GM23248 (cell line): ENCODE data around the gene TMEM100. TPM values are rescaled to one million over a fixed set of nuclear protein-coding genes. Genes with fewer than 3 reads are reported as not detected.
A peak's percentile ranks its signal among the peaks of the same experiment; 100 is the strongest.

Experiments used
- DNase-seq: peaks from one replicate; pipeline ENCODE4 v3.0.0-alpha.2; 2015
- H2AFZ ChIP-seq: fragments of 200-600 bp; sonication (generic); 2 replicates; pipeline ENCODE4 v1.6.1; 2016; ENCODE audit warnings: antibody characterized with exemption
- H3F3A ChIP-seq: fragments of 200-600 bp; sonication (generic); 2 replicates; pipeline ENCODE4 v1.6.1; 2016; ENCODE audit warnings: mild to moderate bottlenecking, antibody characterized with exemption, mixed run types; ENCODE audit not compliant: insufficient read depth
- H3K27ac ChIP-seq: fragments of 200-600 bp; sonication (generic); 2 replicates; pipeline ENCODE4 v1.5.1; 2016; ENCODE audit warnings: mild to moderate bottlenecking
- H3K27me3 ChIP-seq: fragments of 200-600 bp; sonication (generic); replicated peaks from 2 replicates; pipeline ENCODE4 v1.6.1; 2016; ENCODE audit warnings: mild to moderate bottlenecking; ENCODE audit not compliant: insufficient read depth
- H3K36me3 ChIP-seq: fragments of 200-600 bp; sonication (generic); 2 replicates; pipeline ENCODE4 v1.6.1; 2016; ENCODE audit warnings: low read depth, mild to moderate bottlenecking
- H3K4me1 ChIP-seq: fragments of 200-600 bp; sonication (generic); 2 replicates; pipeline ENCODE4 v1.6.1; 2016; ENCODE audit warnings: mild to moderate bottlenecking; ENCODE audit not compliant: insufficient read depth
- H3K4me2 ChIP-seq: fragments of 200-600 bp; sonication (generic); one replicate; pipeline ENCODE4 v1.6.1; 2016; ENCODE audit warnings: mild to moderate bottlenecking; ENCODE audit not compliant: unreplicated experiment
- H3K4me3 ChIP-seq: fragments of 200-600 bp; sonication (generic); 2 replicates; pipeline ENCODE4 v1.5.1; 2016; ENCODE audit warnings: mild to moderate bottlenecking
- H3K79me2 ChIP-seq: fragments of 200-600 bp; sonication (generic); 2 replicates; pipeline ENCODE4 v1.6.1; 2016; ENCODE audit warnings: mild to moderate bottlenecking; ENCODE audit not compliant: insufficient read depth
- H3K9ac ChIP-seq: fragments of 200-600 bp; sonication (generic); 2 replicates; pipeline ENCODE4 v1.6.1; 2016; ENCODE audit warnings: mild to moderate bottlenecking
- H3K9me2 ChIP-seq: fragments of 200-600 bp; sonication (generic); 2 replicates; pipeline ENCODE4 v1.6.1; 2016; ENCODE audit warnings: mixed run types, mild to moderate bottlenecking, moderate library complexity; ENCODE audit not compliant: insufficient read depth
- H3K9me3 ChIP-seq: fragments of 200-600 bp; sonication (generic); one replicate; pipeline ENCODE4 v1.6.1; 2017; ENCODE audit warnings: low read depth
- H4K20me1 ChIP-seq: fragments of 200-600 bp; sonication (generic); 2 replicates; pipeline ENCODE4 v1.6.0; 2016; ENCODE audit not compliant: insufficient read depth
- EZH2 ChIP-seq: fragments of 200-600 bp; sonication (generic); IDR thresholded peaks from 2 replicates; pipeline ENCODE4 v1.6.1; 2018; ENCODE audit warnings: antibody characterized with exemption, mild to moderate bottlenecking; ENCODE audit not compliant: insufficient read depth, poor library complexity, severe bottlenecking
- EZH2phosphoT487 ChIP-seq: fragments of 200-600 bp; sonication (generic); IDR thresholded peaks from 2 replicates; pipeline ENCODE4 v1.6.1; 2018; ENCODE audit warnings: antibody characterized with exemption, moderate library complexity, mild to moderate bottlenecking, low read depth; ENCODE audit not compliant: insufficient read depth
- WGBS, 2 experiments: methylation state at CpG; one replicate each; pipeline ENCODE4 v1.1.6; 2015 to 2017; ENCODE audit warnings: low lambda C conversion rate in 2 of 2, low coverage in 1 of 2; ENCODE audit errors: missing lambda C conversion rate in 2 of 2; 5-methylcytosine and 5-hydroxymethylcytosine counted together
- in situ Hi-C: fragments of 300-500 bp; cut with MboI; formaldehyde crosslinking; loops from 2 replicates; pipeline ENCODE4 v1.15.0; 2020
- polyA plus RNA-seq: library from polyadenylated mRNA; unstranded; fragments of >200 nt; fragmentation: Nextera tagmentation; extraction: Ambion mirVana; gene quantifications from 2 replicates; pipeline ENCODE4 v1.2.1, GENCODE V29; 2016
- total RNA-seq: library from RNA; depleted of rRNA; stranded (reverse); fragments of >200 nt; shearing (Covaris generic); gene quantifications from 2 replicates; pipeline ENCODE4 v1.2.3, GENCODE V29; 2014

TMEM100 gene
- total and polyA plus RNA-seq, 2 experiments from 2014 or later = 0.18 TPM; not detected in 1

DNA sequence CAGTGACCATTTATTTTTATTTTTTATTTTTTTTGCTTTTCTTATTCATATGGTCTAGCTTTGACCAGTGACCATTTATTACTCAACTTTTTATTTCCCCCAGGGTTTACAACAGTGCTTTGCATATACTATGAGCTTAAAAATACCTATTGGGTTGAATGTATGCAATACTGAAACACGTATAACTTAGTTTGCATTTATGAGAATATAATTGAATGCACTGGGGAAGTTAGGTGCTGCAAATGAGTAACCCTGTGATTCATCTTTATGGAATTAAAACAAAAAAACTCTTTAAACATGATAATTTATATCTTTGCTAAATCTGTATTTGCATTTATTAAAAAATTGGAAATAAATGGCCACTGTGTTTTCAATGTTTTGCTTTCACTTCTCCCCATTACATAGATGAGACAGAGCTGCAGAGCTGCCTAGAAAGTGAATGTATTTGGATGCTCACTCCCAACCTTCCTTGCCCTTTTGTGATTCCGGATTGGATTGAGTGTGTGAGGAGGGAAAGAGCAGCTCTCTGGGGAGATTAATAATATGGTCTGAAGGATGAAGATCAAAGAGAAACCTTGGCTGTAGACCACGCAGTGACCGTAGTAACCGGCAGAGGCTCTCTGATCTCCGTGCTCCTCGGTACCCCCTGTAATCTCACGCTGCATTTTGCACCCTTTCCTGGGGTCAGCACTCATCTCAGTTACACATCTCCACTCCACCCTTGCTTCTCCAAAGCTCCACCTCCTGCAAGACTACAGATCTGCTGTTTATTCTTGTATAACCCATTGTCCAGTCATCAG lies 14.3 kb downstream of the TMEM100 start:
- Histone ChIP-seq H3K4me1 (peaks cover 5% of the 10 kb centered on the region; the same call in 1 of the 2 replicates), H3K9me2 (no peaks in the 10 kb centered on the region), H3K36me3 (no peaks in the 10 kb centered on the region), H3K9me3 (no peaks in the 10 kb centered on the region), H3K4me2 (no peak overlapping the region), H3K79me2 (no peaks in the 10 kb centered on the region), H4K20me1 (no peaks in the 10 kb centered on the region), H3F3A (no peaks in the 10 kb centered on the region), H3K27ac (no peak overlapping the region), H3K27me3 (no peaks in the 10 kb centered on the region), H3K4me3 (no peak overlapping the region), H2AFZ (0 out of 2 replicates have a peak overlapping the region, but pooled peaks have one; percentile 20), H3K9ac (no peak overlapping the region)
- TF ChIP-seq EZH2 (no peak), EZH2phosphoT487 (no peak)
- in situ Hi-C loops = no loop called here
- no peak for DNase-seq
- WGBS, 2 experiments = 58% methylated on average over 8 of the region's 8 CpGs

DNA sequence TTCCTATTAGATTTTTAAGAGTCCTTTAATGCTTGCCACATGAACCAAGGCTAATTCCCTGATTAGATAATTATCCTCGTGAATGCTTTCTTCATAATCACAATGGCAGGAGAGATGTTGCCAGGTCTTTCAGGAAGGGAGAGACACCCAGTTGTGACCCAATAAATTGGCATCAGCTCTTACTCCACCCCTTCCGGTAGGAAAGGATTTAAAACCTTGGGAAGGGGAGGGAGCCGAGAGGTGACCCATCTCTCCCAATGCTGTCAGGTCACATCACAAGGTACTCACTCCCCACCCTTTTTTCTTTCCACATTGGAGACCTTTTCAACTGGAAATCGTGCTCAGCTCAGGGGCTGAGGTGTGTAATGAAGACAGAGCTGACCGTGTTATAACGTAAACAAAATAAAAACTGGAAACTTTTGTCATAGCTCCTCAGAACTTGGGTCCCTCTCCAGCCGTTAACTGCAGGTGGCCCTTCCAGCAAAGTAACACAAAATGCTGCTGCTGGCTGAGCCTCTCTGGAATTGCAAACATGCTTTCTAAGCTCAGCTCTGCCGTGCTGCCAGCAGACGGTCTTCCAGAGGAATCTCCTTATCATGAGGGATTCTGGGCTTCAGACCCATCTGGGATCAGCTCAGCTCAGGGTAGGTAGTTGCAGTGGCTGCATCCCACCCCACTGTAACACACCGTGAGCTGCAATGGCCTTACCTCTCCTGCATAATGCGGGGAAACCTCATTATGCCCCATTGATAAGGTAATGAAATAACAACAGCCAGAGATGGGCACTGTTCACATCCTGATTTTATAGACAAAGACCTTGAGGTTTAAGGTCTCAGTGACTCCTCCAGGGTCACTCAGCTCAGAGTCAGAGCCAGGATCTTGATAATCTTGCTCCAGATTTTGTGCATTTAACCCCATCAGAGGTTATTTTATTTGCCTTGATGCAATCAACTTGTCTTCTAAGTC lies 15.6 kb downstream of the TMEM100 start:
- no peak overlapping the region for H3K4me3 ChIP-seq
- H3K9ac ChIP-seq = no peak overlapping the region
- no peaks in the 10 kb centered on the region for H3K36me3 ChIP-seq
- DNase-seq = no peak
- H3K9me3 ChIP-seq = no peaks in the 10 kb centered on the region
- WGBS, 2 experiments = 36 to 39% methylated on average over 11 of the region's 11 CpGs
- H3F3A ChIP-seq = no peaks in the 10 kb centered on the region
- H3K4me1 ChIP-seq = peaks cover 5% of the 10 kb centered on the region; the same call in 1 of the 2 replicates
- H3K4me2 ChIP-seq = no peak overlapping the region
- no peaks in the 10 kb centered on the region for H3K27me3 ChIP-seq
- in situ Hi-C loops = no loop called here
- no peak overlapping the region for H3K27ac ChIP-seq
- H3K79me2 ChIP-seq = no peaks in the 10 kb centered on the region
- no peaks in the 10 kb centered on the region for H3K9me2 ChIP-seq
- no peak overlapping the region for H2AFZ ChIP-seq
- no peaks in the 10 kb centered on the region for H4K20me1 ChIP-seq
- TF ChIP-seq EZH2phosphoT487 (no peak), EZH2 (no peak)

GRCh38 chr17:55705847-55706246 lies 16.8 kb downstream of the TMEM100 start:
- Histone ChIP-seq H2AFZ (no peak overlapping the region), H3K9me2 (no peaks in the 10 kb centered on the region), H3K4me3 (no peak overlapping the region), H3K4me2 (no peak overlapping the region), H3K4me1 (peaks cover 5% of the 10 kb centered on the region; the same call in 1 of the 2 replicates), H3F3A (no peaks in the 10 kb centered on the region), H4K20me1 (no peaks in the 10 kb centered on the region), H3K27ac (no peak overlapping the region), H3K79me2 (no peaks in the 10 kb centered on the region), H3K36me3 (no peaks in the 10 kb centered on the region), H3K9me3 (no peaks in the 10 kb centered on the region), H3K9ac (no peak overlapping the region), H3K27me3 (no peaks in the 10 kb centered on the region)
- in situ Hi-C loops = no loop called here
- no peak for DNase-seq
- TF ChIP-seq EZH2 = no peak
- TF ChIP-seq EZH2phosphoT487 = no peak

GRCh38 chr17:55704401-55704800 lies 18.3 kb downstream of the TMEM100 start:
- H3K4me1 ChIP-seq = peaks cover 5% of the 10 kb centered on the region; the same call in 1 of the 2 replicates
- TF ChIP-seq EZH2phosphoT487 (no peak), EZH2 (no peak)
- no peak overlapping the region for H3K9ac ChIP-seq
- H3K27me3 ChIP-seq = no peaks in the 10 kb centered on the region
- H2AFZ ChIP-seq = no peak overlapping the region
- DNase-seq = no peak
- in situ Hi-C loops = no loop called here
- H3K36me3 ChIP-seq = no peaks in the 10 kb centered on the region
- H3K79me2 ChIP-seq = no peaks in the 10 kb centered on the region
- H4K20me1 ChIP-seq = no peaks in the 10 kb centered on the region
- H3K4me3 ChIP-seq = no peak overlapping the region
- H3K4me2 ChIP-seq = no peak overlapping the region
- H3K27ac ChIP-seq = no peak overlapping the region
- no peaks in the 10 kb centered on the region for H3F3A ChIP-seq
- no peaks in the 10 kb centered on the region for H3K9me2 ChIP-seq
- 30 to 33% methylated on average over 1 of the region's 1 CpG for WGBS, 2 experiments
- no peaks in the 10 kb centered on the region for H3K9me3 ChIP-seq
